Stimulated activated CD8-positive, alpha-beta memory T cell treated with anti-CD3 and anti-CD28 coated beads, Interleukin-4, amount 100 ng/mL, for 48 hours (primary cell): ENCODE measurements around the gene ITGA1.

ENCODE experiments used
- DNase-seq: peaks from one replicate; pipeline ENCODE4 v3.0.0-alpha.2; 2020

ITGA1 gene

DNA sequence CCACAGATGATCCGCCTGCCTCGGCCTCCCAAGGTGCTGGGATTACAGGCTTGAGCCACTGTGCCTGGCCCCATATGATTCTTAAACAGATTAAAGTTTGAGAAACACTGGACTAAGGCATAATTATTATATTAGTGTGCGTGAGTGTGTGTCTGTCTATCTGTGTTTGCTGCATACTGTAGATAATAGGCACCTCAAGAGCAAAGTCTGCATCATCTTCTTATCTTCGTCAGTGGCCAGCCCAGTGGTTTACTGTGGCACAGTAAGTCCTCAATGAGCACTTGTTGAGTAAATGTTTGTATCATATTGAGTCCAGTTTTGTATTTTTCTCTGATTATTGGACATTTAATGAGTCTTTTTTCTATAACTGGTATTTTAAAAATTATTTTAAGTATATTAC, 81.7 kb downstream of the ITGA1 start:
- DNase-seq, result no peak

DNA sequence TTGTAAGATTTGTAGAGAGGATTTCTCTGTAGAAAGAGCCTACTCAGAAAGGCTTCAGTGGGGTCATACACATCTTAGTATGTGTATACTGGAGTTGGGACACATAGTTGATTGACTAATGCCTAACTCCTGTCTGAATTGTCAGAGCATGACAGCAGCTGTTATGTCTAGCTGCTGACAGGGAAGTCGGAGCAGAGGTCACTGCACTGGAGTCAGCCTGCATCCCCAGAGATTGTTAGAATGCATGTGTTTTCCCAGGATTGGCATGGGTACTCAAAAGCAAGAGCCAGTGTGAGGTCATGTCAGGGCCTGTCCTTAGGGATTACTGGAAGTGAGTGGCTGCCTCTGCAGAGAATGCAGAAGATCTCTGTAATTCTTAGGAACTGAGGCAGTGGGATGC, 82.7 kb downstream of the ITGA1 start:
- no peak for DNase-seq

DNA sequence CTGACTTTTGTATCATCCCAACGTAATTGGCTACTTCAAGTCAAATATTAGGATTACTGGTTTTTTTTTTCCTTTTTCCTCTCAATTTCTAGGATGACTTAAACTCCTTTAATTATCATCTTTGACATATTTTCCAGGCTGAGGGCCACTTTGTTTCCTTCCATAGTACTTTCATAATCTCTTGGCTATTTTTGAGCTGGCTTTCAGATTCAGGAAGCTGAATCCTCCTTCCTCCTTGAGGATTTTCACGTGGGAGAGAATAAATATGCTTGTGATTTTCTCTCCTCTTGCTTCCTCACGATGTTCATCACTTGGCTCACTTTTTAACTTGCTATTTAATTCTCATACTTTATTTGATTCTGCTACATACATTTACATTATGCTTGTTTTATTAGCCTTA, 88.1 kb downstream of the ITGA1 start:
- no peak for DNase-seq

- no peak for DNase-seq
These were observed 88.7 kb downstream of the ITGA1 start for GRCh38 chr5:52876456-52876855.

GRCh38 chr5:52878656-52879055, 90.9 kb downstream of the ITGA1 start:
- no peak for DNase-seq

DNA sequence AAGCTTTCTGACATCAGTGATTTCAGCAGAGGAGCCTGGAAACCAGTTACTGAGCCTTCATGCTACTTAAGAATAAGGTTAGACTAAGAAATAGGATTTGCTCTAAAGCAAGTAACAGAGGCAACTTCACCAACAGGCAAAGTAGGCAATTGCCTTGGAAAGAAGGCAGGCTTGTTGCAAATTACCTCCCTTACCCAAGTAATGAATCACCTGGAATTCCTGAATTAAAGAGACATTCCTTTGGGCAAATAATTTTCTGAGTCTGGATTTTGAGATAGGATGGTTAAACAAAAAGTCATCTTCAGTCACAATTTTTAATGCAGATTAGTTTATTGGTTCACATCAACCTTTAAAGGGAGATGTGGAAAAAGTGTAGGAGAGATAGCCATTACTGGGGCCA, 92.8 kb downstream of the ITGA1 start:
- DNase-seq, result no peak

GRCh38 chr5:52881468-52881867, 93.8 kb downstream of the ITGA1 start:
- DNase-seq, result no peak

GRCh38 chr5:52883110-52883509, 95.4 kb downstream of the ITGA1 start:
- no peak for DNase-seq

DNA sequence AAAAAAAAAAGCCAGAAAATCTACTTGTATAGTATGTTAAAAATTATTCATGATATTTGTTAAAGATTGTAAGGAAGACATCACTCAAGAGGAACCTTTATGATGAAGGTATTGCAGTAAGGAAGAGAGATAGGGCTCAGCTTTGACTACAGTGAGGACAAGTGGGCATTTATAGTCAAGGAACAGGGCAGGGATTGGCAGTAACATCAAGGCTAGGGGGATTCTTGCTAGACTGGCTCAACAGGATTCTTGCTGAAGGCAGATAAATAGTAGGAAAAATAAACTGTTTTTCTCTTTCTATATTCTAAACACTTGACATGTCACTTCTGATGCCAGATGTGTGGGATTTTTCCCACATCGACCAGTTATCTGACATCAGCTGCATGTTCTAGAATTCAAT, 96.7 kb downstream of the ITGA1 start:
- DNase-seq, result no peak

GRCh38 chr5:52885614-52886013, 97.9 kb downstream of the ITGA1 start:
- DNase-seq, result no peak

GRCh38 chr5:52886206-52886605, 98.5 kb downstream of the ITGA1 start:
- DNase-seq, result no peak

- no peak for DNase-seq
These were observed 99.3 kb downstream of the ITGA1 start for GRCh38 chr5:52887066-52887465.

DNA sequence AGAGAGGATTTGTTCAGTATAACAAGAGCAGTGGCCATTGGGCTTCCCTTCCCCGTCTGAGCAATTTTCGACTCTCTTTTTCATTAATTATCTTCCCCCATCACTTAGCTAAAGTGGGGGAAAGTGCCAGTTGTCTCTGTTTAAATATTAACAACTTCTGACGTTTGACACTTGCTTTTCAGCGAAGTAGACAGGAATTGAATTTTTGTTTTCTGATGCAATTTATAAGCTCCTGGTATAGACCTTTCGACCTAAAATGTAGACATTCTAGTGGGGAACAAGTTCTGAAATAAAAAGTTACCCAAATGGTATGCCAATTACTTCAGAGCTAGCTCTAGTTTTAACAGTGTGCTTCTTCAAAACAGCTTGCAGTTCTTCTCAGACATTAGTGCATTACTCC, 100.6 kb downstream of the ITGA1 start:
- DNase-seq, result no peak

DNA sequence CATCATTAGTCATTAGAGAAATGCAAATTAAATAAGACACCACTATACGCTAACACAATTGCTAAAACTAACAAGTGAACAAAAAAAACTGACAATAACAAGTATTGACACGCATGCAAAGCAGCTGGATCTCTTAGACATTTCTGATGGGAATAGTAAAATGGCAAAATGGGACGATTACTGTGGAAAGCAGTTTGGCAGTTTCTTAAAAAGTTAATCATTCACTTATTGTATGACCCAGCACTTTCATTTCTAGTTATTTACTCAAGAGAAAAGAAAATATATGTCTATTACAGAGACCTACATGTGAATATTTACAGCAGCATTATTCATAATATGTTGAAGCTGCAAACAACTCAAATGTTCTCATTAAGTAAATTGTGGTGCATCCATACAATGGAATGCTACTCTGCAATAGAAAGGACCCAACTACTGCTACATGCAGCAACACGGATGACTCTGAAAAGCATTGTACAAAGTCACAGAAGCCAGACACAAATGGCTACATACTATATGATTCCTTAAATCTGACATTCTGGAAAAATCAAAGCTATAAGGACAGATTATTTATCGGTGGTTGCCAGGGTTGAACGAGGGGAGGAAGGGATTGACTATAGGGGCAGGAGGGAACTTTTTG, 104.6 kb downstream of the ITGA1 start:
- DNase-seq, result no peak

DNA sequence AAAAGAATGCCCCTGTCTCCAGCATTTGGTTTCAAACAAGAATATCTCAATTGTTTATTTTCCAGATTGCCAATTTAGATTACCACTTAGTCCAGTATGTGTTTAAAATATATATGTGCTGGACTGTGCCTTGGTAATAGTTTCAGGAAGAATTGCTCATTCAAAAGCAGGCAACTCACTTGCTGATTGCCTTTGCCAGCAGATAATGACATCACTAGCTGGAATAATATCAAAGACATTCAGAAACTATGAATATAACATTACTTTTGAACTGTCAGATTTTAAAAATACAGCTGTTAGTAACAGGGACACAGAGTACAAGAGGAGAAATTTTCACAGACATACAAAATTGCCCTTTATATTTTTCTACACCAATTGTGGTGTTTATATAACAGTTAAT, 105.4 kb downstream of the ITGA1 start:
- DNase-seq, result no peak

DNA sequence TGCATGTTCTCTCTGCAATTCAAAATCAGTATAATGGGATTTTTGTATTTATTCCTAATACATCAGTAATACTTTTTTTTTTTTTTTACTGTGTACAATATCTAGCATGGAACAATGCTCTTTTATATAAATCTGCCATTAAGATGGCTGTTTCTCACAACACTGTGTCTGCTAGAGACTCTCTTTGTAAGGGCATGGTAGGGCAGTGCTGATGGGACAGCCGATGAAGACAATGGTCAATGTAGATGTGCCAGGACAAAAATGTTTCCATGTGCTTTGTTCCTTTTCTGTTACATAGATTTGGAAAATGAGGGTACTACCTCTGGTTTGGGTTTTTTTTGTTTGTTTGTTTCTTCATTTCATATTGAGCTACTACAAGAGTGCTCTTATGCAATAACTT, 106.1 kb downstream of the ITGA1 start:
- DNase-seq, result no peak

- DNase-seq, result no peak
These were observed 106.7 kb downstream of the ITGA1 start for GRCh38 chr5:52894451-52894850.

DNA sequence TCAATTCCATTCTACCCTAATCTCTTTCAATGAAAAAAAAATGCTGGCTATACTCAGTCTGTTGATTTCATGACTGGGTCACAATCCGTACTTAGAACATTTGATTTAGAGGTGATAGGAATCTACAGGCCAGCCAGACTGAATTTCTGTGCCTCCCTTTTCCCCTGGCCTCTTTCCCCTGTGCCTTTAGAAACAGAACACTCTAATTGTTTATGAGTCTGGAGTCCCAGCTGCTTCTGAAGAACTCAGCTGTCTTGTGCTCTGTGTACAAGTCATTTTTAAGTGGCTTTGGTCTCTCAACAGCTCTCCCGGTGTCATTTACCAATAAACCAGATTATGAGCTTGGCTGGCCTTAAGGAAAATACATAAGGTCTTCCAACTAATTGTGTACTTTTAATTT, 107.4 kb downstream of the ITGA1 start:
- DNase-seq, result no peak

DNA sequence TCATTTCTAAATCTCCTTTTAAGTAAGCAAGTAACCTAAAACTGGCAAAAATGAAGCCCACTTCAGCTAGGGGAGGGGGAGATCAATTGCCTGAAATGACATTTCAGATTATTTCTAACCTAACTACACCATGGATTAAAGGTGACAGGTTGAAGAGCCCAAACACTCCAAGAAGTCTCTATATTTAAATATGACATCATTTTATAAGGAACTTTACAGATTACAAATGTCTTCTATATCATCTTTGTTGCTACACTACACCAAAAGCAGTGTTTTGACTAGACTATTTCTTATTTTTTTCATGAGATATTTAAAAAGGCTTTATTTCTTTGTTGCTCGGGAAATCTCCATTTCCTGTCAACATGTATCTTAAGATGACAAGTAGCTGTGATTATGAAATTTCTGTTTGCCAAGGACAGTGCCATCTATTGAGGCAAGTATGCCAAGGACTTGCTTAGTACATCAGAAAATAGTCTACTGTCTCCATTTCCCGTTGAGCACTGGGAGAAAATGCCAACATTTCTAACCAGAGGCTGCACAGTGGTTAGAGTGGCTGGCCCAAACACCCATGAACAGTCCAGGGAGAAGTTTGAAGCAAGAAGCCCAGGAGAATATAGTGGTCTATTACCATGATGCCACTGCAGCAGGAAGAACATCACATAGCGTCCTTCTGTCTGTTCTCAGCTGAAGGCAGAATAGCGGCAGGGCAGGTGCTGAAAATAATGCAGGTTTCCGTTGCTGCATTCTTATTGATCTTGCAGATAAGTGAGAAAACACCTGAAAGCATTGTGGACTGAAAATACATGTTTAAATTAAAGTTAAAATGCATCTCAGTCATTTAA, 108.1 kb downstream of the ITGA1 start:
- DNase-seq, result no peak

DNA sequence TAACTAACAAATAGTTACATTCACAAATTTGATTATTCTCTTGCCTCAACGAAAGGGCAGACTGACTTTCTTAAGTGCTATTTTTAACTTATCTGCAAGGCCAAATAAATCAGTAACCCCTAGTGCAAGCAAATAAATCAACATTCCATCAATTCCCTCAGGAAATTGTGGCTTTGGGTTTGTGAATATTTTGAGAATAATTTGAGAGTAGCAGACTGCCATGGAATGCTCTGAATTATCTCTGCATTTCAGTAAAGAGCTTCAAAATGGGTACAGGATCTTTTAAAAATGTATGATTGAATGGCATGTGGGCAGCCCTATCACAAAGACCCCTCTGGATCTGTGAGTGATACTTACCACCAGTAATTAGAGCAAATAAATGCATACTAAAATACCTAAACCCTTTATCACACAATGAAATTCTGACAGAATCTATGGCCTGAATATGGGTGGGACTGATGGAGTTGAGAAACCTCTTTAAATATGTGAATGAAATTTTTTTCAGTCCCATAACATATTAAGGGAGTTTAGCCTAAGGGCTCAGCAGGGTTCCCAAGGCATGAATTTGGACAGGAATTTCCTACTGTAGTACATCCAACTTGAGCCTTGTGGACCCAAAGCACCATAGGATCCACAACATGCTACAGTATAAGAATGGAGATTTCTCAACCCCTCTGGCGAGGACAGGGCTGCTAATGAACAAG, 109.0 kb downstream of the ITGA1 start:
- no peak for DNase-seq

GRCh38 chr5:52897238-52897614, 109.5 kb downstream of the ITGA1 start:
- DNase-seq, result no peak

GRCh38 chr5:52898961-52899680, 111.4 kb downstream of the ITGA1 start:
- no peak for DNase-seq

DNA sequence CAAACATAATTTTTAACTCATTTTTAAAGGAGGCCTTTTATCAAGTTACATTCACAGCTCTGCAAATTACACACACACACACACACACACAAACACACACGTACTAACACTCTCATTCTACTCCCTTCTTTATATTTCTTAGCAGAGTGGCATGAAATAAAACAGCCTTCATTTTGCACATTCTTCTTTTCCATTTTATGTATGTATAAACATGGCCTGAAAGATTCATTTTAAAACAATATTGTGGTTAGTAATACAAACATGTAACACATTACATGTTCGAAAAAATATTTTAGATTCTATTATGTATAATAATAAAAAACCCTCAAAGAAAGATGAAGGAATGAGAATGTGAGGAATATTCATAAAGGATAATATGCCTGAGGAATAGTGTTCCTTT, 115.4 kb downstream of the ITGA1 start:
- DNase-seq, result no peak

GRCh38 chr5:52906343-52906742, 118.6 kb downstream of the ITGA1 start:
- no peak for DNase-seq
